ENCODE data around the gene NRXN2.

NRXN2 gene

DNA sequence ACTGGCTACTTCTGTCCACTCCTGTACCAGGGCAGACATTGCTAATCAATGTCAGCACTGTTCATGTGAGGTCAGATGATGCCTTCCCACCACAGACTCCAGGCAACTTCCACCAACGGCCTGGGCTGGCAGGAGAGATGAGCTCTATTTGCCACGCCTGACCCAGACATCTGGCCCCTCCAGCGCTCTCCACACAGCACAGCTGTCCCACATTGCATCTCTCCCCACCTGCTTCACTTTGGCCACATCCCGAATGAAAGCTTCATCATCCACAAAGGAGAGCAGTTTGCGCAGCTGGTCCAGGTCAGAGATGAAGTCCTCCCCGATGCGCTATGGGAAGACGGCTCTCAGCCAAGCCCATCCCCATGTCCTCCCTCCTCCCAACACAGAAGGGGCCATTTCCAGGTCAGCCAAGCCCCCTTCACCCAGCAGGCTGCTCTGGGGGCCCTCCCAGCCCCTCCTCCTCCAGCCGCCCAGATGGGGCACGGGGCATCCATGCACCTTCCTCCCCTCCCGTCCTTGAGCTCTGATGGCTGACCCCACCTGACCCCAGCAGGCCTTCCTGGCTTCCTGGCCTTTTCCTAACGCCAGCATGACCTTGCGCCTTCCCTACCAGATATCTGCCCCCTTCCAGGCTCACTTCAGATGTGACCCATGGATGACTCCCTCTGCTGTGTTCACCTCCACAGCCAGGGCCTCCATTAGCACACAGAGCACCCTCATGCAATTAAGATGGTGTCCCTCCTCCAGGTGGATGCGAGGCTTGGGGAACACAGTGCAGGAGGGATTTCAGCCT, 29.4 kb upstream of the NRXN2 start:
- Histone ChIP-seq H3K4me2 (ENCODE audit: insufficient read depth, low read length, poor library complexity, severe bottlenecking) (no peak overlapping the region), H2AFZ (ENCODE audit: low read length) (no peak overlapping the region), H3K23ac (ENCODE audit: low read depth, low read length, poor library complexity) (peak overlapping the region; percentile 1), H3K36me3 (replicated peaks in 1 of 2; ENCODE audit: control insufficient read depth in 2 of 2, insufficient read depth in 2 of 2, low read length in 2 of 2) (no peaks in the 10 kb centered on the region), H3K4me1 (ENCODE audit: control insufficient read depth in 2 of 2, insufficient read depth in 1 of 2, low read depth in 1 of 2, low read length in 2 of 2) (peaks cover 2 to 10% of the 10 kb centered on the region in 2 donors), H3K27ac (replicated peaks; ENCODE audit: low read length) (no peak overlapping the region), H2BK12ac (ENCODE audit: low read length) (no peak overlapping the region), H3K9ac (ENCODE audit: low read depth, low read length, poor library complexity) (no peak overlapping the region), H3K14ac (ENCODE audit: low read length) (no peak overlapping the region), H4K8ac (ENCODE audit: low read depth, low read length) (no peak overlapping the region), H3K79me1 (ENCODE audit: low read depth, low read length) (peaks cover 4% of the 10 kb centered on the region), H3K18ac (ENCODE audit: low read length) (peak overlapping the region; percentile 44), H3K27me3 (ENCODE audit: control insufficient read depth in 3 of 3, insufficient read depth in 3 of 3, low read depth in 1 of 3, low read length in 3 of 3) (no peaks in the 10 kb centered on the region), H2BK15ac (ENCODE audit: low read length) (no peak overlapping the region), H2BK5ac (ENCODE audit: low read length) (no peak overlapping the region), H3K4ac (ENCODE audit: low read length) (no peak overlapping the region), H2BK120ac (ENCODE audit: low read depth, low read length) (no peak overlapping the region), H3K4me3 (ENCODE audit: low read length in 2 of 2) (no peak overlapping the region), H2AK5ac (ENCODE audit: low read depth, low read length) (peak overlapping the region; percentile 2), H4K91ac (ENCODE audit: low read depth, low read length, poor library complexity) (no peak overlapping the region), H3K9me3 (replicated peaks in 1 of 2; ENCODE audit: control insufficient read depth in 2 of 2, insufficient read depth in 1 of 2, low read depth in 1 of 2, low read length in 2 of 2) (no peaks in the 10 kb centered on the region)
- no peak for DNase-seq (ENCODE audit: low spot score)
- no CpG with 5 or more reads among the region's 14 CpGs for WGBS, 2 donors (ENCODE audit: extremely low coverage in 2 of 2, insufficient read length in 2 of 2, insufficient replicate concordance in 1 of 2)

DNA sequence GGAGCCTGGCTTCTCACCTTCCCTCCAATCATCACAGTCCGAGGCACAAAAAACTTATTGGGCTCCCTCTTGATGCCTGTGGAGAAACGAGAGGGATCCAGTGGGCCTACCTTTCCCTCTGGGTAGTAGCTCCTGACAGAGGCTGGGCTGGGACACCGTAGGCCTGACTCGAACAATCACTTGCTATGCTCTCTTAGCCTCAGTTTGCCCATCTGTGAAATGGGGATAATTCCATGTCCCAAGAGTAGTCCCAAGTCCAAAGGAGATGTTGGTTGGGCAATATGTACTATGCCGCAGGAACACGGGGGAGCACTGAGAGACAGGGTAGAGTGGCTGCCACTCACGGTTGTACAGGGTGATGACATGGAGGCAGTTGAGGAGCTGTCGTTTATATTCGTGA, 28.6 kb upstream of the NRXN2 start:
- H3K14ac ChIP-seq (ENCODE audit: low read length), result no peak overlapping the region
- H2BK12ac ChIP-seq (ENCODE audit: low read length), result no peak overlapping the region
- H2BK15ac ChIP-seq (ENCODE audit: low read length), result no peak overlapping the region
- no peak overlapping the region for H2AFZ ChIP-seq (ENCODE audit: low read length)
- no peak overlapping the region for H3K27ac ChIP-seq (replicated peaks; ENCODE audit: low read length)
- no peak overlapping the region for H3K4me3 ChIP-seq (ENCODE audit: low read length in 2 of 2)
- H4K8ac ChIP-seq (ENCODE audit: low read depth, low read length), result no peak overlapping the region
- H4K91ac ChIP-seq (ENCODE audit: low read depth, low read length, poor library complexity), result no peak overlapping the region
- no peak overlapping the region for H2BK5ac ChIP-seq (ENCODE audit: low read length)
- peaks cover 2 to 10% of the 10 kb centered on the region in 2 donors for H3K4me1 ChIP-seq (ENCODE audit: control insufficient read depth in 2 of 2, insufficient read depth in 1 of 2, low read depth in 1 of 2, low read length in 2 of 2)
- H3K27me3 ChIP-seq (ENCODE audit: control insufficient read depth in 3 of 3, insufficient read depth in 3 of 3, low read depth in 1 of 3, low read length in 3 of 3), result peaks cover 0 to 7% (median 0%) of the 10 kb centered on the region in 3 experiments
- H3K4ac ChIP-seq (ENCODE audit: low read length), result no peak overlapping the region
- H3K36me3 ChIP-seq (replicated peaks in 1 of 2; ENCODE audit: control insufficient read depth in 2 of 2, insufficient read depth in 2 of 2, low read length in 2 of 2), result no peaks in the 10 kb centered on the region
- H3K9me3 ChIP-seq (replicated peaks in 1 of 2; ENCODE audit: control insufficient read depth in 2 of 2, insufficient read depth in 1 of 2, low read depth in 1 of 2, low read length in 2 of 2), result no peaks in the 10 kb centered on the region
- DNase-seq (ENCODE audit: low spot score), result no peak
- no peak overlapping the region for H3K4me2 ChIP-seq (ENCODE audit: insufficient read depth, low read length, poor library complexity, severe bottlenecking)
- no peak overlapping the region for H3K9ac ChIP-seq (ENCODE audit: low read depth, low read length, poor library complexity)
- H2BK120ac ChIP-seq (ENCODE audit: low read depth, low read length), result no peak overlapping the region
- peaks cover 4% of the 10 kb centered on the region for H3K79me1 ChIP-seq (ENCODE audit: low read depth, low read length)
- no peak overlapping the region for H3K18ac ChIP-seq (ENCODE audit: low read length)
- peak overlapping the region; percentile 43 for H3K23ac ChIP-seq (ENCODE audit: low read depth, low read length, poor library complexity)
- no CpG with 5 or more reads among the region's 9 CpGs for WGBS, 2 donors (ENCODE audit: extremely low coverage in 2 of 2, insufficient read length in 2 of 2, insufficient replicate concordance in 1 of 2)
- H2AK5ac ChIP-seq (ENCODE audit: low read depth, low read length), result peak overlapping the region; percentile 65

DNA sequence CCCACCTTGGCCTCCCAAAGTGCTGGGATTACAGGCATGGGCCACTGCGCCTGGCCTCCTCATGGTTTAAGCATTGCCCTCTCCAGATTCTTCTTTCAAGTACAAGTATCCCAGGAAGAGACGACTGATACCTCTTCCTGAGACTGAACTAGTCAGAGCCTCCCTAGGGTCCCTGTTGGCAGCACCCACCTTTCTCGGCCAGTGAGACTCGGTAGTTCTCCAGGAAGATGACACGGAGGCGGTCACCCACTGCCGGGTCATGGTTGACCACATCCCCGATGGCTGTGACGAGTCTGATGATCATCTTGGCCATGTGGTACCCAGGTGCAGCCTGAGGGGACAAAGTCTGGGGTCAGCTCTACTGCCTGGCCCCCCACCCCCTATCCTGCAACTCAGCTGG, 28.1 kb upstream of the NRXN2 start:
- H3K23ac ChIP-seq (ENCODE audit: low read depth, low read length, poor library complexity), result peak overlapping the region; percentile 43
- H3K79me1 ChIP-seq (ENCODE audit: low read depth, low read length), result peaks cover 4% of the 10 kb centered on the region
- no peak overlapping the region for H2BK5ac ChIP-seq (ENCODE audit: low read length)
- no peak overlapping the region for H3K4me3 ChIP-seq (ENCODE audit: low read length in 2 of 2)
- H3K9ac ChIP-seq (ENCODE audit: low read depth, low read length, poor library complexity), result no peak overlapping the region
- no peak overlapping the region for H2AFZ ChIP-seq (ENCODE audit: low read length)
- no peak overlapping the region for H4K91ac ChIP-seq (ENCODE audit: low read depth, low read length, poor library complexity)
- no peak overlapping the region for H3K27ac ChIP-seq (replicated peaks; ENCODE audit: low read length)
- no CpG with 5 or more reads among the region's 9 CpGs for WGBS, 2 donors (ENCODE audit: extremely low coverage in 2 of 2, insufficient read length in 2 of 2, insufficient replicate concordance in 1 of 2)
- peak overlapping the region; percentile 13 for H3K4ac ChIP-seq (ENCODE audit: low read length)
- DNase-seq (ENCODE audit: low spot score), result no peak
- no peaks in the 10 kb centered on the region for H3K36me3 ChIP-seq (replicated peaks in 1 of 2; ENCODE audit: control insufficient read depth in 2 of 2, insufficient read depth in 2 of 2, low read length in 2 of 2)
- H3K4me2 ChIP-seq (ENCODE audit: insufficient read depth, low read length, poor library complexity, severe bottlenecking), result no peak overlapping the region
- peaks cover 0 to 10% (median 0%) of the 10 kb centered on the region in 3 experiments for H3K27me3 ChIP-seq (ENCODE audit: control insufficient read depth in 3 of 3, insufficient read depth in 3 of 3, low read depth in 1 of 3, low read length in 3 of 3)
- peak overlapping the region; percentile 98 for H3K14ac ChIP-seq (ENCODE audit: low read length)
- H4K8ac ChIP-seq (ENCODE audit: low read depth, low read length), result no peak overlapping the region
- H2BK120ac ChIP-seq (ENCODE audit: low read depth, low read length), result no peak overlapping the region
- peak overlapping the region; percentile 16 for H3K18ac ChIP-seq (ENCODE audit: low read length)
- no peaks in the 10 kb centered on the region for H3K9me3 ChIP-seq (replicated peaks in 1 of 2; ENCODE audit: control insufficient read depth in 2 of 2, insufficient read depth in 1 of 2, low read depth in 1 of 2, low read length in 2 of 2)
- H2BK15ac ChIP-seq (ENCODE audit: low read length), result no peak overlapping the region
- H2AK5ac ChIP-seq (ENCODE audit: low read depth, low read length), result peak overlapping the region; percentile 65
- peaks cover 2 to 10% of the 10 kb centered on the region in 2 donors for H3K4me1 ChIP-seq (ENCODE audit: control insufficient read depth in 2 of 2, insufficient read depth in 1 of 2, low read depth in 1 of 2, low read length in 2 of 2)
- H2BK12ac ChIP-seq (ENCODE audit: low read length), result no peak overlapping the region

DNA sequence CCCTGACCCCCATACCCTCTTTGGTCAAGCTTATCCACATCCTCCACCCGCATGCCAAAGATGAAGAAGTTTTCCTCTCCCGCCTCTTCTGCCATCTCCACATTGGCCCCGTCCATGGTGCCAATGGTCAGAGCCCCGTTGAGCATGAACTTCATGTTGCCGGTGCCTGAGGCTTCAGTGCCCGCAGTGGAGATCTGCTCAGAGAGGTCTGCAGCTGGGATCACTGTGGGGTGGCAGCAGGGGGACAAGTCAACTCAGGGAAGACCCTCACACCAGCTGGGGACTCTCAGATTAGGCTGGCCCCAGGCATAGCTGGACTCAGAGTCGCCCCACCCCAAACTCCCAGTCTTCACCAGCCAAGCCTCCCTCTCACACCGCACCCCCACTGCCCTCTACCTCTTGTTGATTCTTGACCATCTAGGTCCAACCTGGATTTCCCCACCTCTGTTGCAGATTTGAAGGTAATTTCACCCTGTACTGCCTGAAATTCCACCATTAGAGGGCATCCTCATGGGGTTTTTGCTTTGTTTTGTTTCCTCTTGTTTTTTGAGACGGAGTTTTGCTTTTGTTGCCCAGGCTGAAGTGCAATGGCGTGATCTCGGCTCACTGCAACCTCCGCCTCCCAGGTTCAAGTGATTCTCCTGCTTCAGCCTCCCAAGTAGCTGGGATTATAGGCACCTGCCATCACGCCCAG, 27.5 kb upstream of the NRXN2 start:
- peak overlapping the region; percentile 78 for H2BK5ac ChIP-seq (ENCODE audit: low read length)

More for the DNA sequence above, 27.5 kb upstream of the NRXN2 start:
- Histone ChIP-seq H3K4me1 (ENCODE audit: control insufficient read depth in 2 of 2, insufficient read depth in 1 of 2, low read depth in 1 of 2, low read length in 2 of 2) (peaks cover 2 to 14% of the 10 kb centered on the region in 2 donors), H3K14ac (ENCODE audit: low read length) (no peak overlapping the region), H2AFZ (ENCODE audit: low read length) (no peak overlapping the region), H3K27ac (replicated peaks; ENCODE audit: low read length) (no peak overlapping the region), H3K36me3 (replicated peaks in 1 of 2; ENCODE audit: control insufficient read depth in 2 of 2, insufficient read depth in 2 of 2, low read length in 2 of 2) (no peaks in the 10 kb centered on the region), H3K79me1 (ENCODE audit: low read depth, low read length) (peaks cover 4% of the 10 kb centered on the region), H3K4me3 (ENCODE audit: low read length in 2 of 2) (no peak overlapping the region), H2BK120ac (ENCODE audit: low read depth, low read length) (no peak overlapping the region), H3K4me2 (ENCODE audit: insufficient read depth, low read length, poor library complexity, severe bottlenecking) (no peak overlapping the region), H2AK5ac (ENCODE audit: low read depth, low read length) (peak overlapping the region; percentile 14), H4K8ac (ENCODE audit: low read depth, low read length) (no peak overlapping the region), H3K9me3 (replicated peaks in 1 of 2; ENCODE audit: control insufficient read depth in 2 of 2, insufficient read depth in 1 of 2, low read depth in 1 of 2, low read length in 2 of 2) (no peaks in the 10 kb centered on the region), H3K9ac (ENCODE audit: low read depth, low read length, poor library complexity) (no peak overlapping the region), H2BK12ac (ENCODE audit: low read length) (no peak overlapping the region), H2BK15ac (ENCODE audit: low read length) (no peak overlapping the region), H3K27me3 (ENCODE audit: control insufficient read depth in 3 of 3, insufficient read depth in 3 of 3, low read depth in 1 of 3, low read length in 3 of 3) (peaks cover 0 to 10% (median 0%) of the 10 kb centered on the region in 3 experiments), H4K91ac (ENCODE audit: low read depth, low read length, poor library complexity) (no peak overlapping the region), H3K18ac (ENCODE audit: low read length) (no peak overlapping the region), H3K4ac (ENCODE audit: low read length) (no peak overlapping the region), H3K23ac (ENCODE audit: low read depth, low read length, poor library complexity) (no peak overlapping the region)
- WGBS, 2 donors (ENCODE audit: extremely low coverage in 2 of 2, insufficient read length in 2 of 2, insufficient replicate concordance in 1 of 2), result no CpG with 5 or more reads among the region's 13 CpGs
- DNase-seq (ENCODE audit: low spot score), result no peak

All from neuronal stem cell (in vitro differentiated cells).